Measurements from ENCODE around the gene KRABD2.
A peak's percentile ranks its signal among the peaks of the same experiment; 100 is the strongest.

KRABD2 gene

DNA sequence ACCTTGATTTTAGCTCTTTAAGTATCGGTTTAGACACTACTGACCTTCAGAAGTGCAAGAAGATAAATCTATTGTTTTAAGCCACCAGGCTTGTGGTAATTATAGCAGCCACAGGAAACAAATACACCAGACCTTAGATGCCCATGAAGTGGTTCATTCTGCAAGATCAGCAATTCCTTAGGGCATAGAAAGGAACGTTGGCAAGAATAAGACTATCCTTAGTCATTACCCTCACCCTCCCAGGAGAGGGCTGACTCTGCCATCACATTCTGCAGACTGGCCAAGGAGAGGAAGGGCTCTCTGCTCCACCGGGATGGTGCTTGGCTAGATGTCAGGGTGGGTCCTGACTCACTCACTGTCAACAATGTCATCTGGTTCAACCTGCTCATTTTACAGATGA lies 45.1 kb upstream of the KRABD2 start:
- no peak overlapping the region for H3K4me3 ChIP-seq
- H3K36me3 ChIP-seq (ENCODE audit: insufficient read depth): no peaks in the 10 kb centered on the region
- H3K4me3 Mint-ChIP-seq: no peak overlapping the region
- H3K27me3 Mint-ChIP-seq (ENCODE audit: insufficient read depth, low read depth, poor library complexity): no peaks in the 10 kb centered on the region
- DNase-seq (ENCODE audit: low spot score) (no peak), ATAC-seq (peak; percentile 37; the same call in 2 of the 3 replicates)
- no peak overlapping the region for H2AFZ ChIP-seq
- no peaks in the 10 kb centered on the region for H3K27me3 ChIP-seq (ENCODE audit: insufficient read depth)
- H3K9me2 ChIP-seq (ENCODE audit: insufficient read depth): no peaks in the 10 kb centered on the region
- no peaks in the 10 kb centered on the region for H3K9me3 Mint-ChIP-seq
- H3K36me3 Mint-ChIP-seq (ENCODE audit: low read depth): no peaks in the 10 kb centered on the region
- no peak overlapping the region for H3K27ac Mint-ChIP-seq
- no peaks in the 10 kb centered on the region for H3K79me2 ChIP-seq (replicated peaks; ENCODE audit: insufficient read depth)
- no peak overlapping the region for H3K27ac ChIP-seq (ENCODE audit: low read depth)
- no peaks in the 10 kb centered on the region for H3K4me1 ChIP-seq (ENCODE audit: insufficient read depth)
- TF ChIP-seq ZNF331 (CRISPR knock-in tag; IDR thresholded peaks at IDR 0.05; ENCODE audit: low read depth): no peak
- TF ChIP-seq, protein P1, sequence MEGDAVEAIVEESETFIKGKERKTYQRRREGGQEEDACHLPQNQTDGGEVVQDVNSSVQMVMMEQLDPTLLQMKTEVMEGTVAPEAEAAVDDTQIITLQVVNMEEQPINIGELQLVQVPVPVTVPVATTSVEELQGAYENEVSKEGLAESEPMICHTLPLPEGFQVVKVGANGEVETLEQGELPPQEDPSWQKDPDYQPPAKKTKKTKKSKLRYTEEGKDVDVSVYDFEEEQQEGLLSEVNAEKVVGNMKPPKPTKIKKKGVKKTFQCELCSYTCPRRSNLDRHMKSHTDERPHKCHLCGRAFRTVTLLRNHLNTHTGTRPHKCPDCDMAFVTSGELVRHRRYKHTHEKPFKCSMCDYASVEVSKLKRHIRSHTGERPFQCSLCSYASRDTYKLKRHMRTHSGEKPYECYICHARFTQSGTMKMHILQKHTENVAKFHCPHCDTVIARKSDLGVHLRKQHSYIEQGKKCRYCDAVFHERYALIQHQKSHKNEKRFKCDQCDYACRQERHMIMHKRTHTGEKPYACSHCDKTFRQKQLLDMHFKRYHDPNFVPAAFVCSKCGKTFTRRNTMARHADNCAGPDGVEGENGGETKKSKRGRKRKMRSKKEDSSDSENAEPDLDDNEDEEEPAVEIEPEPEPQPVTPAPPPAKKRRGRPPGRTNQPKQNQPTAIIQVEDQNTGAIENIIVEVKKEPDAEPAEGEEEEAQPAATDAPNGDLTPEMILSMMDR (conservative IDR thresholded peaks at IDR 0.05; ENCODE audit: low read depth in 2 of 2): peak in 1 of 2 experiments; percentile 25; a peak in 2 of 4 replicates
- no peaks in the 10 kb centered on the region for H4K20me1 ChIP-seq (replicated peaks; ENCODE audit: insufficient read depth)
- H3K4me2 ChIP-seq: no peak overlapping the region
- H3K4me1 Mint-ChIP-seq: no peaks in the 10 kb centered on the region
- H3F3A ChIP-seq (replicated peaks; ENCODE audit: low read depth): no peaks in the 10 kb centered on the region

DNA sequence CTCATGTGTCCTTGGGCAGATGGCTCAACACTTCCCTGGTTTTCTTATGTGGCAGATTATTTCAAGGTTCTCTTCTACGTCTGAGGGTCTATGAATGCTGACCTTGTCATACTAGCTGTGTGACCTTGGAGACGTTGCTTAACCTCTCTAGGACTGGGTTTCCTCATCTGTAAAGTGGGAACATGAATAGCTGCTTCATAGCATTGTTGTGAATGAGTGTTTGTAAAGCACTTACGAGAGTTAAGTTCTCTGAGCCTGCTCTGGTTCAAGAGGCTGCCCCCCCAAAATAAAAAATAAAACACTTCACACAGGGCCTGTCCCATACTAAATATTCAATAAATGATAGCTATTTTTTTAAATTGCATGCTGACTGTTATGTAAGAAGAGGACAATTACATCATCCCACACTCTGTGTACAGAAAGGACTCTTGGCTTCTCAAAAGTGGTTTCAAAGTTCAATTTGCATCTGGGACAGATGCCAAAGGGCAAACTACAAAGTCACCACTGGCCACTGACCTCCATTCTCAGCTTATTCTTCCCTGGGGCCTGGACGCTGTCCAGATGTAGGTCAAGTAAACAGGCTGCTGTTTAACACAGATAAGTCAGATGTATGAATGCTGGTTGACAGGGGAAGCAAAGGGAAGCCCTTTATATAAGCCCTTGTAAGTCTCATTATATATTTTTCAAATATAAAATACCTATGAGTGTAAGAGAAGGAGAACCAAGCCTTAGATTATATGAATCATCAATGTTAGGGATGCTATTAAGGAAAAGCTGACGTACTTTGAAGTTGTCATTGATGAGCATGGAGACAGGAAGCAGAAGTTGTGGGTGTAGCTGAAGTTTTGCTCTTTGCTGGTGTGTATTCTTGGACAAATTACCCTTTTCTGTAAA lies 43.8 kb upstream of the KRABD2 start:
- no peaks in the 10 kb centered on the region for H3K36me3 Mint-ChIP-seq (ENCODE audit: low read depth)
- Histone ChIP-seq H3K27me3 (ENCODE audit: insufficient read depth) (no peaks in the 10 kb centered on the region), H3K4me2 (no peak overlapping the region), H3K4me1 (ENCODE audit: insufficient read depth) (no peaks in the 10 kb centered on the region), H3K27ac (ENCODE audit: low read depth) (no peak overlapping the region), H3F3A (replicated peaks; ENCODE audit: low read depth) (no peaks in the 10 kb centered on the region), H3K4me3 (no peak overlapping the region), H3K9me2 (ENCODE audit: insufficient read depth) (no peaks in the 10 kb centered on the region), H3K36me3 (ENCODE audit: insufficient read depth) (no peaks in the 10 kb centered on the region), H2AFZ (no peak overlapping the region), H3K79me2 (replicated peaks; ENCODE audit: insufficient read depth) (no peaks in the 10 kb centered on the region), H4K20me1 (replicated peaks; ENCODE audit: insufficient read depth) (no peaks in the 10 kb centered on the region)
- no peak for DNase-seq (ENCODE audit: low spot score)
- ATAC-seq: no peak
- no peaks in the 10 kb centered on the region for H3K4me1 Mint-ChIP-seq
- H3K4me3 Mint-ChIP-seq: no peak overlapping the region
- no peak overlapping the region for H3K27ac Mint-ChIP-seq
- no peaks in the 10 kb centered on the region for H3K27me3 Mint-ChIP-seq (ENCODE audit: insufficient read depth, low read depth, poor library complexity)
- no peaks in the 10 kb centered on the region for H3K9me3 Mint-ChIP-seq
- TF ChIP-seq STAT1 (IDR thresholded peaks at IDR 0.05; ENCODE audit: unreplicated experiment): no peak
- TF ChIP-seq, protein P2, sequence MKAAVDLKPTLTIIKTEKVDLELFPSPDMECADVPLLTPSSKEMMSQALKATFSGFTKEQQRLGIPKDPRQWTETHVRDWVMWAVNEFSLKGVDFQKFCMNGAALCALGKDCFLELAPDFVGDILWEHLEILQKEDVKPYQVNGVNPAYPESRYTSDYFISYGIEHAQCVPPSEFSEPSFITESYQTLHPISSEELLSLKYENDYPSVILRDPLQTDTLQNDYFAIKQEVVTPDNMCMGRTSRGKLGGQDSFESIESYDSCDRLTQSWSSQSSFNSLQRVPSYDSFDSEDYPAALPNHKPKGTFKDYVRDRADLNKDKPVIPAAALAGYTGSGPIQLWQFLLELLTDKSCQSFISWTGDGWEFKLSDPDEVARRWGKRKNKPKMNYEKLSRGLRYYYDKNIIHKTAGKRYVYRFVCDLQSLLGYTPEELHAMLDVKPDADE (IDR thresholded peaks at IDR 0.05): no peak
- TF ChIP-seq, protein P3, sequence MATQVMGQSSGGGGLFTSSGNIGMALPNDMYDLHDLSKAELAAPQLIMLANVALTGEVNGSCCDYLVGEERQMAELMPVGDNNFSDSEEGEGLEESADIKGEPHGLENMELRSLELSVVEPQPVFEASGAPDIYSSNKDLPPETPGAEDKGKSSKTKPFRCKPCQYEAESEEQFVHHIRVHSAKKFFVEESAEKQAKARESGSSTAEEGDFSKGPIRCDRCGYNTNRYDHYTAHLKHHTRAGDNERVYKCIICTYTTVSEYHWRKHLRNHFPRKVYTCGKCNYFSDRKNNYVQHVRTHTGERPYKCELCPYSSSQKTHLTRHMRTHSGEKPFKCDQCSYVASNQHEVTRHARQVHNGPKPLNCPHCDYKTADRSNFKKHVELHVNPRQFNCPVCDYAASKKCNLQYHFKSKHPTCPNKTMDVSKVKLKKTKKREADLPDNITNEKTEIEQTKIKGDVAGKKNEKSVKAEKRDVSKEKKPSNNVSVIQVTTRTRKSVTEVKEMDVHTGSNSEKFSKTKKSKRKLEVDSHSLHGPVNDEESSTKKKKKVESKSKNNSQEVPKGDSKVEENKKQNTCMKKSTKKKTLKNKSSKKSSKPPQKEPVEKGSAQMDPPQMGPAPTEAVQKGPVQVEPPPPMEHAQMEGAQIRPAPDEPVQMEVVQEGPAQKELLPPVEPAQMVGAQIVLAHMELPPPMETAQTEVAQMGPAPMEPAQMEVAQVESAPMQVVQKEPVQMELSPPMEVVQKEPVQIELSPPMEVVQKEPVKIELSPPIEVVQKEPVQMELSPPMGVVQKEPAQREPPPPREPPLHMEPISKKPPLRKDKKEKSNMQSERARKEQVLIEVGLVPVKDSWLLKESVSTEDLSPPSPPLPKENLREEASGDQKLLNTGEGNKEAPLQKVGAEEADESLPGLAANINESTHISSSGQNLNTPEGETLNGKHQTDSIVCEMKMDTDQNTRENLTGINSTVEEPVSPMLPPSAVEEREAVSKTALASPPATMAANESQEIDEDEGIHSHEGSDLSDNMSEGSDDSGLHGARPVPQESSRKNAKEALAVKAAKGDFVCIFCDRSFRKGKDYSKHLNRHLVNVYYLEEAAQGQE (IDR thresholded peaks at IDR 0.05; ENCODE audit: unreplicated experiment): no peak
- TF ChIP-seq ZNF114 (CRISPR knock-in tag; IDR thresholded peaks at IDR 0.05): no peak
- TF ChIP-seq ZNF331 (CRISPR knock-in tag; IDR thresholded peaks at IDR 0.05; ENCODE audit: low read depth): no peak
- TF ChIP-seq, protein P1 (conservative IDR thresholded peaks at IDR 0.05; ENCODE audit: low read depth in 2 of 2): no peak

All from GM23338 (cell line).